ENCODE results near the gene SLC35B2. TPM values are rescaled to one million over a fixed set of nuclear protein-coding genes. Genes with fewer than 3 reads are reported as not detected.

The SLC35B2 gene
- total RNA-seq, 1 donor from 2014 or later: 37.3 TPM

DNA sequence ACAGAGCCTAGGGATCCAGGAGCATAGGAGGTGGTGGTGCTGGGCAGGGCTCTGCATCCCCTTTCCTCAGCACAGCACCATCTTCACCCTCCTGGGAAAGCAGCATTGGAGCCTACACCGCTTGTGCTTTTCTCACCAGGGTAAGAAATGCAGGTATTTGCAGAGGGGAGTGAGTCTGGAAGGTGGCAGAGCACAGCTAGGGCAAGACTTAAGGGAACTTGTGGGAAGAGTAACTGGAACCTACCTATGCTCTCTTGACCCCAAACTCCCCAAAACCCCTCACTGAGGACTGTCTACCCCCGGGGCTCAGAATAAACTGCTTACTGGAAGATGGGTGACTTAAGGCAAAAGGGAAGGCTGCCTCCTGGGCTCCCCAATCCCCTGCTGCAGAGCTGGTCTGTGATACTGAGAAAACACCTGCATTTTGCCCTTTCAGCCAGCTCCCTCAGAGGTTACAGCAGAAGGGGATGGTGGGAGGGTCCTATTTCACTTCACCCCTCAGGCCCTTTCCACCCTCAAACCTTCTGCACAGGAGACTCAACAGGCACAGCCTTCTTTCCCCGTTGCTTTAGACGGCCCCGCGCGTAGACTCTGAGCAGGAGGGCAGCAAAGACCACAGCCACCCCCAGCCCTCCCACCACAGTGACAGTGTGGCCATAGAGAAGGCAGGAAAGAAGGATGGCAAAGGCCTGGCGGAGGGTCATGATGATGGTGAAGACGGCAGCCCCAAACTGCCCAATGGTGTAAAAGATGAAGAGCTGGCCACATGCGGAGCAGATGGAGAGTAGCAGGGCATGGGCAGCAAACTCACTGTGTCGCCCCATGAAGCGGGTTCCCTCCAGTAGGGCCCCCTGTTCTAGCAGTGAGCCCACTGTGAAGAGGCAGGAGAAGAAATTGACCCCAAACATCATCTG, 2.9 kb downstream of the SLC35B2 start:
- DNase-seq: no peak

DNA sequence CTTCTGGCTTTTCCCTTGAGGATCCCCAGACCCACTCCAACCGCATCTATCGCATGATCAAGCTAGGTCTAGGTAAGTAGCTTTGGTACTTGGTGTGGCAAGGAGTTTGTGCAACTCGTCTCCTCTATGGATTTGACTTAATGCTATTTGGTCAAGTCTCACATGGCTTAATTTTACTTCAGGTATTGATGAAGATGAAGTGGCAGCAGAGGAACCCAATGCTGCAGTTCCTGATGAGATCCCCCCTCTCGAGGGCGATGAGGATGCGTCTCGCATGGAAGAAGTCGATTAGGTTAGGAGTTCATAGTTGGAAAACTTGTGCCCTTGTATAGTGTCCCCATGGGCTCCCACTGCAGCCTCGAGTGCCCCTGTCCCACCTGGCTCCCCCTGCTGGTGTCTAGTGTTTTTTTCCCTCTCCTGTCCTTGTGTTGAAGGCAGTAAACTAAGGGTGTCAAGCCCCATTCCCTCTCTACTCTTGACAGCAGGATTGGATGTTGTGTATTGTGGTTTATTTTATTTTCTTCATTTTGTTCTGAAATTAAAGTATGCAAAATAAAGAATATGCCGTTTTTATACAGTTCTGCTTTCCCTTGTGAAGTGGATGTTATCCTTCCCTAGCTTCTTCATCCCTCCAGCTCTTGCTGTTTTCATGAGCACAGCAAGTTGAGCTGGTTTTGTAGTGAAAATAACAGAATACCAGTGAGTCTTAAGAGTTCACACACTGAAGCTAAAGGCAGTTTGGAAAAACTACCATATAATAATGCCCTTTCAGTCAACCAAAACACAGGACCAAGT, 3.8 kb downstream of the SLC35B2 start:
- no peak for DNase-seq

DNA sequence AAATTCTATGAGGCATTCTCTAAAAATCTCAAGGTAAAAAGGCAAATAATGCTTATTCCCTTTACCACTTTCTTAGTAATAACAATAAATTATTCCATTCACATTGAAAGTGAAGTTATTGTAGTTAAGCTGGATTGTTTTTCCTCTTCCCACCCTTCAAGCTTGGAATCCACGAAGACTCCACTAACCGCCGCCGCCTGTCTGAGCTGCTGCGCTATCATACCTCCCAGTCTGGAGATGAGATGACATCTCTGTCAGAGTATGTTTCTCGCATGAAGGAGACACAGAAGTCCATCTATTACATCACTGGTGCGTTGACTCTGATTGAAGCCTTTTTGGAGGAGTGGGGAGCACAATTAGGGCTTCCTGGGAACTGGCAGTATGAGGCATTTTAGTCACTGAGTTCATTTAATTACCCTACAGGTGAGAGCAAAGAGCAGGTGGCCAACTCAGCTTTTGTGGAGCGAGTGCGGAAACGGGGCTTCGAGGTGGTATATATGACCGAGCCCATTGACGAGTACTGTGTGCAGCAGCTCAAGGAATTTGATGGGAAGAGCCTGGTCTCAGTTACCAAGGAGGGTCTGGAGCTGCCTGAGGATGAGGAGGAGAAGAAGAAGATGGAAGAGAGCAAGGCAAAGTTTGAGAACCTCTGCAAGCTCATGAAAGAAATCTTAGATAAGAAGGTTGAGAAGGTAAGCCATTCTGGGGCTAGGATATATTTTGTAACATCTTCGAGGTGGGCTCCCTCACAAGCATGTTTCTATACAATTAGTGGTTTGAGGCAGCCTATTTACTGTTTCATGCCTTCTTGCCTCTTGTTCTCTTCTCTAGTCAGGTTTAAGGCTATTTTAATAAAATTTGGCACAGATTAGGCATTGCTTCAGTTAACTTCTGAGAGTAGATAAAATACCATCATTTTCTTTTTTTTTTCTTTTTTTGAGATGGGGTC, 5.5 kb downstream of the SLC35B2 start:
- DNase-seq: no peak

DNA sequence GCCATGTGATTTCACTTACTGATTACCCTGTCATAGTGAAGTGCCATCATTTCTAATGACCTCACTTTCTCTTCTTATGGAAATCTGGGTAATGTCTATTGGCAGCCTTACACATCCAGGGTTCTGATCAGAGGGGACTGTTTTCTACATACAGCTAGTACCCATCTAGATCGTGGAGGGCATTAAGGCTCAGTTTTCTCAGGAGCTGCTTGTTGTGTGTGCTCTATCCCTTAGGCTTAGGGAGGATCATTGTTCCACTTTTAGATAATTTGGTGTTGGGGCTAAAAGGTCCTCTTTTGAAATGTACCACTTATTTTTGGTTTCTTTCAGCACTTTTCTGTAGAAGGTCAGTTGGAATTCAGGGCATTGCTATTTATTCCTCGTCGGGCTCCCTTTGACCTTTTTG, 6.6 kb downstream of the SLC35B2 start:
- no peak for DNase-seq

DNA sequence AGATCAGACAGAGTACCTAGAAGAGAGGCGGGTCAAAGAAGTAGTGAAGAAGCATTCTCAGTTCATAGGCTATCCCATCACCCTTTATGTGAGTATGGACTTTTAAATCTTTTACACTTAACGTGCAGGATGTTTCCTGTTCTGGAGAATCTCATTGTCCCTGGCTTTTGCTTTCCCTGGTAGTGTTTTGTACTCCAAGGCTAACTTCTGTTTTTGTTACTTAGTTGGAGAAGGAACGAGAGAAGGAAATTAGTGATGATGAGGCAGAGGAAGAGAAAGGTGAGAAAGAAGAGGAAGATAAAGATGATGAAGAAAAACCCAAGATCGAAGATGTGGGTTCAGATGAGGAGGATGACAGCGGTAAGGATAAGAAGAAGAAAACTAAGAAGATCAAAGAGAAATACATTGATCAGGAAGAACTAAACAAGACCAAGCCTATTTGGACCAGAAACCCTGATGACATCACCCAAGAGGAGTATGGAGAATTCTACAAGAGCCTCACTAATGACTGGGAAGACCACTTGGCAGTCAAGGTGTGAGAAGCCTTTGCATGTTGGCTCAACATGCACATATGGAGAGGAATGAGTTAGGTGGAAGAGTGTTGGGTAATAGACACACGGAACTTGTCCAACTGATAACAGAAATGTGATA, 7.1 kb downstream of the SLC35B2 start:
- no peak for DNase-seq

DNA sequence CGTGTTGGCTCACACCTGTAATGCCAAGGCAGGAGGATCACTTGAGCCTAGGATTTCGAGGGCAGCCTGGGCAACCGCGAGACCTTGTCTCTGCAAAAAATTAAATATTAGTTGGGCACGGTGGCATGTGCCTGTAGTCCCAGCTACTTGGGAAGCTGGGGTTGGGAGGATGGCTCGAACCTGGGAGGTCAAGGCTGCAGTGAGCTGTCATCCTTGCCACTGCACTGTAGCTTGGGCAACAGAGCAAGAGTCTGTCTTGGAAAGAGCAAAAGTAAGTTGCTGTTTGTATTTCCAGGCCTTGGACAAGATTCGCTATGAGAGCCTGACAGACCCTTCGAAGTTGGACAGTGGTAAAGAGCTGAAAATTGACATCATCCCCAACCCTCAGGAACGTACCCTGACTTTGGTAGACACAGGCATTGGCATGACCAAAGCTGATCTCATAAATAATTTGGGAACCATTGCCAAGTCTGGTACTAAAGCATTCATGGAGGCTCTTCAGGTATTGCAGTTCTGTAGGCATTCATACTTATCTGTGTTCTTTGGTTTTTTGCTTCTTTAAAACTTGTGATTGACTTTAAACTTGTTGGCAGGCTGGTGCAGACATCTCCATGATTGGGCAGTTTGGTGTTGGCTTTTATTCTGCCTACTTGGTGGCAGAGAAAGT, 8.1 kb downstream of the SLC35B2 start:
- DNase-seq: no peak

DNA sequence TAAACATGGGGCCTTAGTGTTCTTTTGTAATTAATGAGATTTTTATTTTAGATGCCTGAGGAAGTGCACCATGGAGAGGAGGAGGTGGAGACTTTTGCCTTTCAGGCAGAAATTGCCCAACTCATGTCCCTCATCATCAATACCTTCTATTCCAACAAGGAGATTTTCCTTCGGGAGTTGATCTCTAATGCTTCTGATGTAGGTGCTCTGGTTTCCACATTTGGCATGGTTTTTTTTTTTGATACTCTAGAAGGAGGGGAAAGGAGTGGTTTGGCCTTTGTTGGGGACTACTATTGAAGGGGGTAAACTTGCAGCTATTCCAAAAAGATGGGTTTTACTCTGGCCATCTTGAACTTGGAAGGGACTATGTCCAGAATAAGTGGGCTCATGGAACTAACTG, 8.7 kb downstream of the SLC35B2 start:
- DNase-seq: no peak

DNA sequence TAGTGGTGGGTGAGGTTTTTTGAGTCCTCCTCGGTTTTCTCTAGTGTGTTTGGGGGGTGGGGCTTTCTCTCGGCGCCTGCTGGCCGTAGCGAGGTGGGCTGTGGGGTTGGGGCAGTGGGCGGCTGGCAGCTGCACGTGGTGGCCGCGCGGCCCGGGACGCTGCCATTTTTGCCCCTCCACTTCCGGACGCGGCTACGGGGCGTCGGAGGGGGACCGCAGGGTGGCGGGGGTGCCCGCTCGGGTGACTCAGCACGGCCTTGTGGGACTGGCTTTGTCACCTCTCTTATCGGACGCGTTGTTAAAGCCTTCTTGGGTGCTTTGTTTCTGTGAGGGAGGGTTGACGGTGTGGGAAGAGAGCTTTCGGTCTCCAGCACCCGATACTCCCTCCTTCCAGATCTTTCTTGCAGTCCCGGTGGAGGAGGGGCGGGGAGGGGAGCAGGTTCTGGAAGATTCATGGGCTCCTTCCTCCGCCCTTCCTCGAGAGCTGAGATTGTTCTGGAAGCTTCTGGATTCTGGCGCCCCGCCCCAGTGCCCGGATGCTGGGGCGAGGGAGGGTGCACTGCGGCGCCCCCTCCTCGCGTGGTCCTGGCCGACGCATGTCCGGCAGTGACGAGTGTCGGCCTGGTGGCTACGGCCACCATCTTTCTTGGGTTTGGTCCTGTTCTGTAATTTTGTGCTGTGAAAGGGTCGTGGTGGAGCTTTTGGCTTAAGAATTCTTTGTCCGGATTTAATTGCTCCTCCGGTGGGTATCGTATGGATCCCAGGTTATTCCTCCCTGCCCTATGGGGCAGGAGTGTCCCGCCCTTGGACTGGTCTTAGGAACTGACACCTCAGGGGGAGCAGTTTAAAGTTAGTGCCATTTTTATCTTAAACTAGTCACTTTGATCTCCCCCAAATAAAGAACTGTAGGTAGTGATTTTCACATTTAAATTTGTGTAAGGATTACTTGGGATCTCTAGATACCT, 9.7 kb downstream of the SLC35B2 start:
- peak; percentile 72 for DNase-seq

DNA sequence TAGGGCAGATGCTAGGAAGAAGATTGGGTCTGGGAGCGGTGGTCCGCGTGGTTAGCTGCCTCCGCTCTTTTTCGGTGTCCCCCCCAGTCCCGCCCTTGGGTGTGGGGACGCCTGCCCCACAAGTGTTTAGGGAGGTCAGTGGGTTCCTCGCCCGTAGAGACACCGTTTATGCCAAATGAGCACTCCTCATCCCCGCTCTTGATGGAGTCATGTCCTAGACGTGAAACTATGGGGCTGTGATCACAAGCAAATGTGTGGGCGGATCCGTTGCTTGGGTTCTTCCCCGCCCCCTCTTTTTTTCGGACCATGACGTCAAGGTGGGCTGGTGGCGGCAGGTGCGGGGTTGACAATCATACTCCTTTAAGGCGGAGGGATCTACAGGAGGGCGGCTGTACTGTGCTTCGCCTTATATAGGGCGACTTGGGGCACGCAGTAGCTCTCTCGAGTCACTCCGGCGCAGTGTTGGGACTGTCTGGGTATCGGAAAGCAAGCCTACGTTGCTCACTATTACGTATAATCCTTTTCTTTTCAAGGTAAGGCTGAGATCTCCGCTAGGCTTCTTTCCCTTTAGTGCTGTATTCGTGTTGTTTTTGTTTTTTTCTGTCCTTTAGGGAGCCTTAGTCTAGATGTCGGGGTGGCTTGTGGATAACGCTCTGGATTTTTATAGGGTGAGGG, 10.5 kb downstream of the SLC35B2 start, which contains the start of gene HSP90AB1:
Gene HSP90AB1 (plus strand): TSS at position 439 of the 675 bp plus-strand sequence. CDS start 1,529 bp downstream, outside the sequence.
- peak; percentile 98 for DNase-seq

DNA sequence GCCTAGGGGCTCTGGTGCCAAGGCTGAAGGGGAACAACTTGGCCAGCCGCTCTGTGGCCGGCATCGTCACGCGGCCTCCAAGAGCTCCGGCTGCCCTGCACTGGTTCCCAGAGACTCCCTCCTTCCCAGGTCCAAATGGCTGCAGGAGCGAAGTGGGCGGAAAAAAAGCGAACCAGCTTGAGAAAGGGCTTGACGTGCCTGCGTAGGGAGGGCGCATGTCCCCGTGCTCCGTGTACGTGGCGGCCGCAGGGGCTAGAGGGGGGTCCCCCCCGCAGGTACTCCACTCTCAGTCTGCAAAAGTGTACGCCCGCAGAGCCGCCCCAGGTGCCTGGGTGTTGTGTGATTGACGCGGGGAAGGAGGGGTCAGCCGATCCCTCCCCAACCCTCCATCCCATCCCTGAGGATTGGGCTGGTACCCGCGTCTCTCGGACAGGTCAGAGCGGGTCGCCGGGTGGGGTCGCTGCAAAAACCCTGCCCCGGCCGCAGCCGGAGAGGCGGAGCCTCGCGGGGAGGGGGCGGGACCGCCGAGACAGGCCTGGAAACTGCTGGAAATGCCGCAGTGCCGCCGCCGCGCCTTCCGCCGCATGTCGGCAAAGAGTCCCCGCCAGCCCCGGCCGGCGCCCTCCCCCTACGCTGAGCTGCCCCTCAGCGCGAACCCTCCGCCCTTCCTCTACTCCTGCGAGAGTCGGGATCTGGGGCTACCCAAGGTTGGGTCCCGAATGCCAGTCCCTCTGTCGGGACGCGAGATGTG, 11.2 kb downstream of the SLC35B2 start:
- peak; percentile 93 for DNase-seq

DNA sequence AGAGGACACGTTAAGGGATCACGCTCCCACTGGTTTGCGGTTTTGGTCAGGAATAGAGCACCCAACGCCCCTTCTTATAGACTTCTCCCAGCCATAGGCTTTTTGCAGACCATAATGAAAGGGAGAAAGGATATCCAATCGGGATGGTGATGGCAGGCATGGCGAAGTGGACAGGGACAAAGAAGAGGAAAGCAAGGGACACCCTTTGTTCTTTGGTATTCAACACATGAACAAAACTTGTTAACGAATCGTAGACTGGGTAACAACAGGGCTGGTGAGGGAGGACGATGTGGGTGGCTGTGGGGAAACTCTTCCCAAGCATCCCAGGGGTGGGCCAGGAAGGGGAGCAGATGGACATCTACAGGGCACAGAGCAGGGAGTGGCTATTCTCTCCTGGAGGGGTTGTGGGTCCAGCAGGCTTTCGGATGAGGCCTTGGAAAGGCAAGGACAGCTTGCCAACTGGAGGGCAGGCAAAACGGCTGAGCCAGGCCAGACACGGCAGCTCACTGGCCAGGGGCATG, 11.9 kb downstream of the SLC35B2 start:
- DNase-seq: no peak

DNA sequence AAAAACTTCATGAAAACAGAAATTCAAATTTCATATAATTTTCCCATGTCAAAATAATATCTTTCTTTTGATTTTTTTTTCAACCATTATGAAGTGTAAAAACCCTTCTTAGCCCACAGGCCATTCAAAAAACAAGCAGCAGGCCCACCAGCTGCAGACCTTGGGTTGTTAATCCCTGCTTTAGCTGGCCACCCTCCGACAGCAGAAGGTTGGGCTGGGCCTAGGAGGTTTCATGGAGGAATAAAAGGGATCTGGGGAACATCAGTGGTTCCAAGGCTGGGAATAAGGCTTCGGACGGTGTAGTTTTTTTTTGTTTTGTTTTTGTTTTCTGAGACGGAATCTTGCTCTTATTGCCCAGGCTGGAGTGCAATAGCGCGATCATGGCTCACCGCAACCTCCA, 14.0 kb downstream of the SLC35B2 start:
- no peak for DNase-seq

DNA sequence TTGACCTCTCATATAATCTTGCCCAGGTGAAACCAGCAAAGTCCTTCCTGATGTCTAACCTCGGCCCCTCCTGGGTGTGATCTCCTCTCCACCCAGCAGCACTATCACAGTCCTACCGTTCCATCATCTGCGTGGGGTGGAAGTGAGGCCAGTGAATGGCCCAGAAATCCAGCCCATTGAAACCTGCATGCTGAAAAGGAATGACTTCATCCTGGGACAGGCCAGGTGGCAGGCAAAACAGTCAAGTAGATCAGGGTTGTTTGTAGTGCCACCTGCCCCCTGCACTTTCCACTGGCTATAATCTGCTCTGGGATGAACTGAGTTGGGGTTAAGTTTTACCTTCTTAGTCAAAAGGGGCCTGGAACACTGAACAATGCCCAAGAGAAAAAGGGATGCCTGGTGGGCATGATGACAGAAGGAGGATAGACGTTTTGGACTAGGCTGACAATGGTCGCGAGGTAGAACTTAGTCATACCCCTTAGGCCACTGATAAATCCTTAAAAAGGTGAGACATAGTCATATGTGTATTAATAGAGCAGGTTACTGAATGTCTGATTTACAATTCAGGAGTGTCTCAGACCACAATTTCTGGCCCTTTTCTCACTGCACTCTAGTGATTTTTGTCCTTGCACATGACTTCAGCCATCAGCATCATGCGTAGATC, 18.5 kb downstream of the SLC35B2 start:
- DNase-seq: no peak

DNA sequence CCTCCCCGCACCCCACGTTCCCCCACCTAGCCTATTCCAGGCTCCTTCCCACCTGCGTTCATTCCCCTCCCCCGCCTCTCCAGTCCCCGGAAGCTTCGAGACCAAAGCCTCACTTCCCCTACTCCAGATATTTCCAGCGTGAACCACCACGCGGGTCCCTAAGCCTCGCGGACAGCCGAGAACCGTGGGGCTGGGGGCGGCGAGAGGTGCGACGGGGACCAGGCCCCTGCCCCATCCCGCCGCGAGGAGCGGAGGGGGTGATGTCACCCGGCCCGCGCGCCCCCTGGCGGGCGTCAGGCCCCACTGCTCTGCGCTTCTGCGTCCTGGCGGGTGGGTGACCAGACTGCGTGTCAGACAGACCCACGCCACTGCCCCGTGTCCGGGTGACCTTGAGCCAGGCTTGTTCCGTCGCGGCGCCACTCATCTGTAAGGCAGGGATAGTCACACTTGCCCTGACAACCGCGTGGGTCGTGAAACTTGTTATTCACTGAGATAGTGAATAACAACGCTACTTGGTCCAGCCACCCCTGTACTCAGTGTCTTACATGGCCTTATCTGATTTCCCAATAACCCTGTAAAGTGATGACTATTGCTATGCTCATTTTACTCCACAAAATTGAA, 19.4 kb downstream of the SLC35B2 start:
- peak; percentile 87 for DNase-seq

DNA sequence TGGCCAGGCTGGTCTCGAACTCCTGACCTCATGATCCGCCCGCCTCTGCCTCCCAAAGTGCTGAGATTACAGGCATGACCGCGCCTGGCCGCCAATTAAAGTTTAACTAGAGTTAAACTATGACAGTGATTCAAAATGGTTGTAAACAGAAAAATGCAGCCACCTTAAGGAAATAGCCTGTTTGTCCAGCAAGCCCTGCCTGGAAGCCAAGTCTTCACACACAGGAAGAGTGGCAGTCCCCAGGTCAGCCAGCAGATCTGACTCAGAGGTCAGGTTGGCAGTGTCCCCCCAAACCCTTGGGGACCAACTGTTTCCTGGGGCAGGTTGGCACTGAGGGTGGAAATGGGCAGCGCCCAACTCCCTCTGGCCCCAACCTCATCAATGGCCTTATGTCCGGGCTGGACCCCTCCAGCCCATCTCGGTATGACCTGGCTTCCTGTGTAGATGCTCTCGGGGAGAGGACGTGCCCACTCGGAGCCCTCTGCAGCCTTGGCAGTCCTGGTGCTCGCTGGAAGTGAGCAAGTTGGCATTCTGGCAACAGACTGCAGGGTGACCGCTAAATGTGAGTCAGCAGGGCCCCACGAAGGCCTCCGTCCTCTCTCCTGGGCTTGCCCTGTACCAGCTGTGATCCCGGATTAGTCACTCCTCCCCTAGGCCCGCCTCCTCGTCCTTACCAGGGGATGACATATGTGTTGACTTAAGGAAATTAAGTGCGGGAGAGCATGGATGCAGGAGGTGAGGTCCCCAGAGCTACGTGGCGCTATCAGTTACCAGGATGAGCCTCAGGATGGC, 20.1 kb downstream of the SLC35B2 start:
- DNase-seq: peak; percentile 92

DNA sequence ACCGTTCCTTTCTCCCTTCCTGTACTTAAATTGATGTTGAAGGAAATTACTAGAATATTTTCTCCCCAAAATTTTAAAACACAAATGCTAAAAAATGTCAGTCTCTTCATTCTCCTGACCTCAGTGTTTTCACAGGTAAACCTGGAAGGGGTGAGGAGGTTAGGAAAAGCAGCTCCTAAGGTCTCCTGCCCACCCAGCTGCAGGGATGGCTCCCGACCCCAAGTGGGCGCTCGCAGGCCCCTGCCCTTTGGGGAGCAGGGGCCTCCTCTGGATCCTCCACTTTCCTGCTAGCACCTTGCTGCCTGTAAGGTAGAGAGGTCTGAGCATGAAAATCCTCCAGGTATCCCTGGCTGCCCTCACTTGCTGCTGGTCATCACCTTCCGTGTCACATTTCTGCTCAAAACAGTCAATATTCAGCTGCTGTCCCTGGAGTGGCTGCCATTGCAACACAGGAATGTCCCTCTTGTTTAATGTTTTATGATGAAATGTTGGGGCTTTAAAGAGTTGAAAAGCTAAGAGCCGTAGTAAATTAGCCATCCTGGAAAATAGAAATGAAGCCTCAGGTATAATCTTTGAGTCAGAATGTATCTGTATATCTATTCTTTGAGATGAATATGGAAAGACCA, 21.3 kb downstream of the SLC35B2 start:
- no peak for DNase-seq

Data from tongue (tissue), 2 donors.